SK-N-MC (cell line): Measurements from ENCODE around the gene NELFCD.

ENCODE experiments used
- DNase-seq: peaks from one replicate; pipeline ENCODE4 v3.0.0-alpha.2; 2011; ENCODE audit warnings: low read depth, low spot score
- H3K27ac ChIP-seq: fragments of 200-600 bp; sonication (generic); 2 replicates; pipeline ENCODE4 v1.5.1; 2016; ENCODE audit warnings: mixed run types
- H3K36me3 ChIP-seq: fragments of 200-600 bp; sonication (generic); 2 replicates; pipeline ENCODE4 v1.6.1; 2017; ENCODE audit warnings: antibody characterized with exemption, low read length, mixed read lengths; ENCODE audit not compliant: insufficient read depth
- H3K4me3 ChIP-seq: fragments of 200-600 bp; sonication (generic); 2 replicates; pipeline ENCODE4 v1.5.1; 2016
- H3K9ac ChIP-seq: fragments of 200-600 bp; sonication (generic); 2 replicates; pipeline ENCODE4 v1.8.0; 2017; ENCODE audit warnings: mixed run types, mixed read lengths; ENCODE audit not compliant: insufficient read length
- H3K9me3 ChIP-seq: fragments of 200-600 bp; sonication (generic); 2 replicates; pipeline ENCODE4 v1.6.1; 2017; ENCODE audit warnings: low read depth, mild to moderate bottlenecking, antibody characterized with exemption, low read length, moderate library complexity, mixed read lengths
- EZH2 ChIP-seq: fragments of 200-600 bp; sonication (generic); IDR thresholded peaks from one replicate; pipeline ENCODE4 v1.6.1; 2017; ENCODE audit warnings: antibody characterized with exemption
- FOXP2 ChIP-seq: optimal IDR thresholded peaks from 2 replicates; pipeline ENCODE3; 2011; ENCODE audit warnings: mild to moderate bottlenecking, moderate library complexity; ENCODE audit not compliant: insufficient read depth; ENCODE audit errors: extremely low read length, control extremely low read depth
- POLR2AphosphoS5 ChIP-seq: IDR thresholded peaks from 2 replicates; pipeline ENCODE4 v1.6.1; 2012; ENCODE audit warnings: mild to moderate bottlenecking, low read depth, low read length, borderline replicate concordance

The NELFCD gene

DNA sequence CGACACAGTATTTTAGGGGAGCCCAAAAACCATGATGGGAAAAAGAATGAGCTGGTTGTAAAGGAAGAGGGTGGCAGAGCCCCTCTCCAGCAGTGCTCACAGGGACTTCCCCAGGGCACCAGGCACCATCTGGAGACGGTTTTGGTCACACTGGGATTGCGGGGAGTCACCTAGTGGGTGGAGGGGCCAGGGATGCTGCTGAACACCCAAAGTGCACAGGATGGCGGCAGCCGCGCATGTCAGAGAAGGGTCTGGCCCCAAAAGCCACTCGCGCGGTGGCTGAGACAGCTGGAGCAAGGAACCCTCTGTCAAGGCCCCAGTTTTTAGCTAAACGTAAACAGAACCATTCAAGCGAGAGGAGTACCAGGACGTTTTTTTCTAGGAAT is 15.2 kb downstream of the NELFCD start:
- H3K27ac ChIP-seq, result no peak overlapping the region
- DNase-seq, result no peak
- H3K4me3 ChIP-seq, result no peak overlapping the region
- TF ChIP-seq POLR2AphosphoS5, result no peak
- no peak for TF ChIP-seq FOXP2
- TF ChIP-seq EZH2, result no peak
- peaks cover 48% of the 10 kb centered on the region for H3K36me3 ChIP-seq
- H3K9ac ChIP-seq, result no peak overlapping the region
- no peaks in the 10 kb centered on the region for H3K9me3 ChIP-seq

DNA sequence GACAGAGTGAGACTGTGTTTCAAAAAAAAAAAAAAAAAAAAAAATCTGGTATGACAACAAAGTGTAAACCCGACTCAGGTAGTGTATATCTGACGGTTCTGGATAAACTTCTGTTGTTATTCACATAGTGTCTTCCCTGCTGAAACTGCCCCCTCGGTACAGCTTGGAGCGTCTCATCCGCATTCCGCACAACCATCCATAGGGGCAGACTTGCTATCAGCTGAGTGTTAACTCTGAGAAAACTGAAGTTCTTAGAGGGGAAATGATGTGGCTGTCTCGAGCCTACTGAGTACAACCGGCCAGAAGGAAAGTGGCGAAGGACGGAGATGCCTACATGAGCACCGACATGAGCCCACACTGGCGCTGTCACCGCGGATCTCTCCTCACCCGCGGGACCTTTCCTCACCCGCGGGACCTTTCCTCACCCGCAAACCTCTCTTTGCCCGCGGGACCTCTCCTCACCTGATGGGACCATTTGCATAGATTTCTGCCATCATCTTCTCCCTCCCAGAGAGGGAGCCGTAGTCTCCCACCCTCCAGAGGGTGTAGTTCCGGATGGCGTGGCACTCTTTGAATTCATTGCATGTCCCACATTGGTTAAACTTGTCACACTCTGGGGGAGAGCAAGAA is 16.2 kb downstream of the NELFCD start:
- TF ChIP-seq FOXP2, result no peak
- no peak for TF ChIP-seq EZH2
- TF ChIP-seq POLR2AphosphoS5, result no peak
- no peak overlapping the region for H3K9ac ChIP-seq
- peaks cover 37% of the 10 kb centered on the region for H3K36me3 ChIP-seq
- H3K4me3 ChIP-seq, result no peak overlapping the region
- DNase-seq, result no peak
- no peaks in the 10 kb centered on the region for H3K9me3 ChIP-seq
- no peak overlapping the region for H3K27ac ChIP-seq

DNA sequence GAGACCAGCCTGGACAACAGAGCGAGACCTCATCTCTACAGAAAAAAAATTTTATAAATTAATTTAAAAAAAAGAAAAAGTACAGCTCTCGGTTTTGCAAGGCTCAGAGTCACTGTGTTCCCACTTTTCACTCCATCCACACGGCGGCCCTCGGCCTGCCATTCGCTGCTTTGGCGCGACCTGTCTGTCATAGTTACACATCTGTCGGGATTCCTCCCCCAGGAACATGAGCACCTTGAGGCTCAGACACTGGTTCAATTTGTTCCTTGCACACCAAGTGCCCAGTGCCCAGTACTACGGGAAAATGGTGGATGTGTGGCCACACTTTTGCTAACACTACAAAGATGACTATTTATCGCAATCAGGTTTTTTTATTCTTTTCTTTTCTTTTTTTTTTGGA is 17.6 kb downstream of the NELFCD start:
- no peak for DNase-seq

DNA sequence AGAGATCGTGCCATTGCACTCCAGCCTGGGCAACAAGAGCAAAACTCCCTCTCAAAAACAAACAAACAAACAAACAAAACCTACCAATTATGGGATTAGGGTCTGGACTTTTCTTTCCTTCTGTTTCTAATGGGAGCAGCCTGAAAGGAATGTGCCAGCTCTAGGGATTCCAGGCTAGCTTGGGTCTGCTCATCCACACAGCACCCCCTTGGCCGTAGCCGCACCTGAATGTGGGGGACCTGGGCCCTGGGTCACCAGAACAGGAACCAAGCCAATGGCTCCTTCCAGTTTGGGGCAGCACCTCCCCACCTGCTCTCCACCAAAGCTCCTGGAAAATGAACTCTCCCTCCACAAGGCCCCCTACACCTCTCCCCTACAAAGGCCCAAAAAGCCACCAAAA is 19.3 kb downstream of the NELFCD start:
- H3K4me3 ChIP-seq, result no peak overlapping the region
- H3K27ac ChIP-seq, result no peak overlapping the region
- H3K36me3 ChIP-seq, result peaks cover 8% of the 10 kb centered on the region; the same call in 1 of the 2 replicates
- no peaks in the 10 kb centered on the region for H3K9me3 ChIP-seq
- no peak overlapping the region for H3K9ac ChIP-seq
- TF ChIP-seq FOXP2 (no peak), POLR2AphosphoS5 (no peak), EZH2 (no peak)
- no peak for DNase-seq

More for the DNA sequence above, 17.6 kb downstream of the NELFCD start:
- TF ChIP-seq POLR2AphosphoS5, result no peak
- TF ChIP-seq FOXP2, result no peak
- TF ChIP-seq EZH2, result no peak
- no peak overlapping the region for H3K27ac ChIP-seq
- peaks cover 23% of the 10 kb centered on the region for H3K36me3 ChIP-seq
- no peaks in the 10 kb centered on the region for H3K9me3 ChIP-seq
- H3K4me3 ChIP-seq, result no peak overlapping the region
- no peak overlapping the region for H3K9ac ChIP-seq

DNA sequence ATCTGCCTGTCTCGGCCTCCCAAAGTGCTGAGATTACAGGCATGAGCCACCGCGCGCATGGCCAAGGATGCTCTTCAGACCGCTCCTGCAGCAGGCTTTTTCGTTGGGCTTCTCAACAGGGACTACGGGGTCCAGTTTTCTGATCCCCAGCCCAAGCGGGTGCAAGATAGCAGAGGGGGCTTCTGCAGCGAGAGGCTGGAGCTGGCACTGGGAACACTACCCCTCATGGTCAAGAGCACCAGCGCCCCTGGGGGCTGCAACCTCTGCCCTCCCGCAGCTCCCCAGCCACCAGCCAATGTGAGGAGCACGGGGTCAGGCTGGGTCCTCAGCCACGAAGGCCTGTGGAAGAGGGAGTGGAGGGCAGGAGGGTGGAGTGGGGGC is 20.0 kb downstream of the NELFCD start:
- Histone ChIP-seq H3K27ac (no peak overlapping the region), H3K36me3 (0 out of 2 replicates have a peak, but pooled peaks cover under 1% of the 10 kb centered on the region), H3K4me3 (no peak overlapping the region), H3K9ac (no peak overlapping the region), H3K9me3 (no peaks in the 10 kb centered on the region)
- no peak for TF ChIP-seq FOXP2
- TF ChIP-seq POLR2AphosphoS5, result no peak
- TF ChIP-seq EZH2, result no peak
- no peak for DNase-seq

DNA sequence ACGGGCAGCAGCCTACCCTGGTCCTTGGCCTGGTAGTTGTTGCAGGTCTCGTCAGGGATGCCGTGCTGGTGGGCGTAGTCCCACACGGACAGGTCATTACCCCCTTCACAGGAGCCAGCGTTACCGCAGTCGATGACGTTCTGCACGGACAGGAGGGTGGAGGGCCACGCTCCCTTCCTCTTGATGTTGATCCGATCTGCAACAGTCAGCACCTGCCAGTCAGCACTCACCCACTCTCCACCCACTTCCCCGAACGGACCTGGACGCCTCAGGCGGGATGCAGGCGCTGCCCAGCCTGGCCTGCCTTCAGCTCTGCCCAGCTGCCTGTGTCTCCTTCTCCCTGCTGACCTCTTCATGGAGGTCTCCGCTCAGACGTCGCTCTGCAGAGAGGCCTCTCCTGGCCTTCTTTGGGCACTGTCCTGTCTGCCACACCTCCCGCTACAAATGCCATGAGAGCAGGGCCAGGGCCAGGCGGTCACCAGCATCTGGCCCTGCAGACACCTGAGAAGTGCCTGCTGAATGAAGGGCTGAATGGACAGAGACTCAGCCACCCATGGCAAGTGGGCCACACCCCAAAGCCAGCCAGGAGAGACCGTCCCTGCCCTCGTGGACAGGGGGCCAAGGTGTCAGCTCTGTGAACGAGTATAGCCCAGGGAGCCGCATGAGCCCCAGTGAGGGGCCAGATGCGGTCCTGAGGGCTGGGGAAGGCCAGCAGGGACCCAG is 20.6 kb downstream of the NELFCD start:
- no peak overlapping the region for H3K4me3 ChIP-seq
- no peaks in the 10 kb centered on the region for H3K9me3 ChIP-seq
- DNase-seq, result no peak
- no peak overlapping the region for H3K9ac ChIP-seq
- H3K36me3 ChIP-seq, result no peaks in the 10 kb centered on the region
- no peak overlapping the region for H3K27ac ChIP-seq
- TF ChIP-seq EZH2 (no peak), FOXP2 (no peak), POLR2AphosphoS5 (no peak)

DNA sequence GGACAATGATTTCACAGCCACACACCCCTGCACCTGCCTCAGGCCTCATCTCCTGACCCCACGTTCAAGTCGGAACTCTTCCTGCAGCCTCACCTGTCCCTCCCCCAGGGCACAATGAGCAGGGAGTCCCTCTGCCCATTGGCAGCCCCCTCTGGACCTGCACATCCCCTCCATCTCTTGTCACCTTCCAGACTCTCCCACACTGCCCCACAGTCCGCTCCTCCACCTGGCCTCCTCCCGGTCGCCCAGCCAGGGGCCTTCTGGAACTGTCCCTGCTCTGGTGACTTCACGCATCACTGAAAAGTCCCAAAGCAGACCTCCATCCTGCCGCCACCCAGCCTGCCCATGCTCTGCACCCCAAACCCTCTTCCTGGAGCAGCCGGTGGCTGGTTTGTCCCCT is 21.3 kb downstream of the NELFCD start:
- Histone ChIP-seq H3K9ac (no peak overlapping the region), H3K4me3 (no peak overlapping the region), H3K36me3 (no peaks in the 10 kb centered on the region), H3K27ac (no peak overlapping the region), H3K9me3 (no peaks in the 10 kb centered on the region)
- TF ChIP-seq EZH2, result no peak
- no peak for TF ChIP-seq FOXP2
- TF ChIP-seq POLR2AphosphoS5, result no peak
- DNase-seq, result no peak

DNA sequence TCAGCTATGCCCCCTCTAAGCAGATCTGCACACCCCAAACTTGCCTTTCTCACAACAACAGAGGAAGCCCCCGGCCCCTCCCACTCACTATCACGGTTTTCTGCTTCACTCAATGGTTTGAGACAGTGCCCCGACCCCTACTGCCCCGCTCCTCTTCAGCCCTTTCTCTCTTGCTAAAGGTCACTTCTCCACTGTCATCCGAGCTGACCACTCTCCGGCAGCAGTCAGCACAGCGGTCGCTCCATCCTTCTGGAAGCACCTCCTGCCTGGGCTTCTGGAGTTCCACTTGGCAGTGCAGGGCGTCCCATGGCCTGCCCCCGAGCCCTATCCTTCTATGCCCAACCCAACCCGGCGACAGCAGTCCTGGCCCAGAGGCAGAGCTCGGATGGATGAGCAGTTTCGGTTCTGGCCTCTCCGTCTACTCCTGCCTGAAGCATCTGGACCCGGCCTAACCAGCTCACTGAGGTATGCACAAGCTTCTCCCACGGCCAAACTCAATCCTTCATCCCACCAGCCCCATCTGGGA is 21.9 kb downstream of the NELFCD start:
- Histone ChIP-seq H3K9ac (no peak overlapping the region), H3K27ac (no peak overlapping the region), H3K9me3 (no peaks in the 10 kb centered on the region), H3K4me3 (no peak overlapping the region), H3K36me3 (no peaks in the 10 kb centered on the region)
- no peak for DNase-seq
- TF ChIP-seq EZH2 (no peak), FOXP2 (no peak), POLR2AphosphoS5 (no peak)

DNA sequence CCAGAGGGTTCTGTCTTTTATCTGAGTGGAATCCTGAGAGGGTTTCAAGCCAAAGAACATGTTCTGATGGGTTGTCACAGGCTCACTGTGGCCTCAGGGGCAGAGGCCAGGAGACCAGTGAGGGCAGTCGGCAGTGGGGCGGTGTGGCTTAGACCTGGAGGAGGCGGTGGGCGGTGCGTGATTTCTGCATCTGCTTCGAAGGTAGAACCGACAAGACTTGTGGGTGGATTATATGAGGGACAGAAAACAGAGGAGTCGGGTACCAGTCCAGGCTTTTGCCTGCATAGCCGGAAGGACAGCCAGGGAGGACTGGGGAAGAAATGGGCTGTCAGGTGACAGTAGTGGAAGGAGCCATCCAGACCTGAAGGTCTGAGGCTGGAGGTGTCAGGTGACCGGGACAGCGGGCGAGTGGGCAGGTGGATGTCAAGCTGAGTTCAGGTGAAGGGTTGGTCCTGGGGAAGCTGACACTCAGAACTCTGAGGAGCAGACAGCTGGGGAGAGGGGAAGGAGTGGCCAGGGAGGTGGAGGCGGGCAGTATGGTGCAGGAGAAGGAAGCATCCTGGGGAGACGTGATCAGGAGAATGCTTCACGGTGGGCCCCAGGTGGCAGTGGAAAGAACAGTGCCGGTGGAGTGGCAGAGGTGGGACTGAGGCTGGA is 22.9 kb downstream of the NELFCD start:
- H3K9ac ChIP-seq, result no peak overlapping the region
- no peaks in the 10 kb centered on the region for H3K36me3 ChIP-seq
- no peak overlapping the region for H3K4me3 ChIP-seq
- no peak for TF ChIP-seq FOXP2
- TF ChIP-seq POLR2AphosphoS5, result no peak
- no peak for TF ChIP-seq EZH2
- no peak for DNase-seq
- H3K27ac ChIP-seq, result no peak overlapping the region
- no peaks in the 10 kb centered on the region for H3K9me3 ChIP-seq
